ENCODE data around the gene HSD17B14.
"Not testable (repeated sequence)": the region's sequence is repeated elsewhere in the genome, so short reads cannot be mapped to it uniquely, and the experiment has no call there.

HSD17B14 gene

GRCh38 chr19:48836089-48837017, at the start of gene HSD17B14:
TSS of gene HSD17B14 (minus strand) at chr19:48836491. CDS start at chr19:48836411, 80 bp downstream.
- DNase-seq, result no peak

GRCh38 chr19:48883726-48884125, 47.4 kb upstream of the HSD17B14 start:
- no peak for DNase-seq

- no peak for DNase-seq
Observed at GRCh38 chr19:48881741-48882657, 45.7 kb upstream of the HSD17B14 start.

GRCh38 chr19:48879696-48880095, 43.4 kb upstream of the HSD17B14 start:
- not testable (repeated sequence) for DNase-seq

- DNase-seq, result no peak
Observed at GRCh38 chr19:48879025-48879637, 42.8 kb upstream of the HSD17B14 start.

GRCh38 chr19:48878196-48879024, 42.1 kb upstream of the HSD17B14 start:
- DNase-seq, result no peak

GRCh38 chr19:48877855-48878195, 41.5 kb upstream of the HSD17B14 start:
- DNase-seq, result no peak

- not testable (repeated sequence) for DNase-seq
Observed at GRCh38 chr19:48876043-48876981, 40.0 kb upstream of the HSD17B14 start.

GRCh38 chr19:48874303-48875135, 38.2 kb upstream of the HSD17B14 start:
- no peak for DNase-seq

- DNase-seq, result no peak
Observed at GRCh38 chr19:48873476-48874302, 37.4 kb upstream of the HSD17B14 start.

- DNase-seq, result peak; percentile 76
Observed at GRCh38 chr19:48872884-48873475, 36.7 kb upstream of the HSD17B14 start.

GRCh38 chr19:48872182-48872883, 36.0 kb upstream of the HSD17B14 start, which contains the start of gene PPP1R15A:
TSS of gene PPP1R15A (plus strand) at chr19:48872421. CDS start at chr19:48873234, 813 bp downstream.
- DNase-seq, result peak; percentile 93

GRCh38 chr19:48871471-48872181, 35.3 kb upstream of the HSD17B14 start:
- DNase-seq, result not testable (repeated sequence)

GRCh38 chr19:48870048-48870447, 33.8 kb upstream of the HSD17B14 start:
- DNase-seq, result no peak

GRCh38 chr19:48868114-48868886, 32.0 kb upstream of the HSD17B14 start, which contains the start of gene PLEKHA4:
TSS of gene PLEKHA4 (minus strand) at chr19:48868617. CDS start at chr19:48867620, 997 bp downstream.
- no peak for DNase-seq

- DNase-seq, result no peak
Observed at GRCh38 chr19:48867746-48868113, 31.4 kb upstream of the HSD17B14 start.
